Body of pancreas (tissue), 4 donors: ENCODE measurements around the gene OAF. TPM values are rescaled to one million over a fixed set of nuclear protein-coding genes. Genes with fewer than 3 reads are reported as not detected.

Source experiments
- ATAC-seq: fragments of 150-250 bp; one replicate; pipeline ENCODE4 v1.9.1; 2016
- DNase-seq, 4 donors: peaks; one replicate each; pipeline ENCODE4 v3.0.0-alpha.2; 2019
- H3K27ac ChIP-seq, 4 donors: fragments of 200-600 bp; sonication (generic); 1 replicate in 3 of 4; 2 replicates in 1 of 4; pipeline versions ENCODE4 v1.5.1 to v1.6.1; 2016 to 2019; ENCODE audit warnings: mild to moderate bottlenecking in 1 of 4, mixed read lengths in 1 of 4, moderate library complexity in 1 of 4
- H3K27me3 ChIP-seq, 2 donors: fragments of 200-600 bp; sonication (generic); one replicate each; pipeline ENCODE4 v1.6.0; 2016; ENCODE audit warnings: mild to moderate bottlenecking in 1 of 2
- H3K36me3 ChIP-seq, 2 donors: fragments of 200-600 bp; sonication (generic); replicated peaks in 1 of 2; 2 replicates each; pipeline ENCODE4 v1.5.1; 2016; ENCODE audit warnings: low read depth in 2 of 2; ENCODE audit not compliant: insufficient read depth in 1 of 2
- H3K4me1 ChIP-seq: fragments of 200-600 bp; sonication (generic); one replicate; pipeline ENCODE4 v1.6.0; 2016
- H3K4me3 ChIP-seq, 2 donors: fragments of 200-600 bp; sonication (generic); 1 replicate in 1 of 2; 2 replicates in 1 of 2; pipeline ENCODE4 v1.5.1; 2016 to 2019
- H3K9me3 ChIP-seq, 3 donors: fragments of 200-600 bp; sonication (generic); 1 replicate in 2 of 3; 2 replicates in 1 of 3; pipeline ENCODE4 v1.5.1; 2016
- CTCF ChIP-seq, 7 experiments: fragments of 450-650 bp in 4 of 7; fragments of 200-600 bp in 3 of 7; sonication (generic) in 3 of 7; IDR thresholded peaks; one replicate each; pipeline ENCODE4 v1.5.1; 2016 to 2019; ENCODE audit warnings: antibody characterized with exemption in 7 of 7
- POLR2A ChIP-seq, 3 donors: fragments of 450-650 bp; IDR thresholded peaks; one replicate each; pipeline ENCODE4 v1.6.1; 2016; ENCODE audit warnings: antibody characterized with exemption in 3 of 3, mild to moderate bottlenecking in 2 of 3
- WGBS, 2 donors: methylation state at CpG; one replicate each; pipeline ENCODE4 v1.1.5; 2017; 5-methylcytosine and 5-hydroxymethylcytosine counted together
- intact Hi-C: fragments of 100-400 bp; cut with DNase I; formaldehyde crosslinking; loops from one replicate; pipeline ENCODE4 v1.15.1; 2023
- total RNA-seq, 2 donors: library from RNA; depleted of rRNA; stranded (reverse); fragments of >200 nt; gene quantifications; one replicate each; pipeline ENCODE4 v1.1.0, GENCODE V29; 2016

The OAF gene
- total RNA-seq, 2 donors from 2014 or later, result 53.7 to 67.7 TPM

GRCh38 chr11:120240866-120241265 is 30.0 kb downstream of the OAF start:
- H3K4me1 ChIP-seq, result peaks cover 17% of the 10 kb centered on the region
- no peaks in the 10 kb centered on the region for H3K27me3 ChIP-seq
- no peak for ATAC-seq
- no peak for TF ChIP-seq POLR2A (IDR thresholded peaks at IDR 0.05)
- no peak for TF ChIP-seq CTCF (IDR thresholded peaks at IDR 0.05)
- intact Hi-C loops, result no loop called here
- no peak overlapping the region for H3K27ac ChIP-seq
- 93 to 100% methylated on average over 2 of the region's 2 CpGs for WGBS, 2 donors
- H3K36me3 ChIP-seq, result no peaks in the 10 kb centered on the region
- DNase-seq, result no peak
- H3K9me3 ChIP-seq, result no peaks in the 10 kb centered on the region
- H3K4me3 ChIP-seq, result no peak overlapping the region

- TF ChIP-seq POLR2A (IDR thresholded peaks at IDR 0.05), result no peak
- TF ChIP-seq CTCF (IDR thresholded peaks at IDR 0.05), result no peak
- Histone ChIP-seq H3K9me3 (no peaks in the 10 kb centered on the region), H3K4me1 (peaks cover 17% of the 10 kb centered on the region), H3K27ac (no peak overlapping the region), H3K4me3 (no peak overlapping the region), H3K27me3 (no peaks in the 10 kb centered on the region), H3K36me3 (no peaks in the 10 kb centered on the region)
- intact Hi-C loops, result no loop called here
- ATAC-seq (no peak), DNase-seq (no peak)
- WGBS, 2 donors, result 90 to 95% methylated on average over 3 to 7 of the region's 7 CpGs
Observed at GRCh38 chr11:120241277-120241676, 30.4 kb downstream of the OAF start.

GRCh38 chr11:120243221-120243620 is 32.4 kb downstream of the OAF start:
- ATAC-seq, result no peak
- WGBS, 2 donors, result 64 to 82% methylated on average over 3 to 4 of the region's 4 CpGs
- no peaks in the 10 kb centered on the region for H3K27me3 ChIP-seq

GRCh38 chr11:120244476-120245365 is 33.9 kb downstream of the OAF start:
- TF ChIP-seq POLR2A (IDR thresholded peaks at IDR 0.05) (no peak), CTCF (IDR thresholded peaks at IDR 0.05) (no peak)
- ATAC-seq, result no peak
- 55 to 65% methylated on average over 12 to 13 of the region's 13 CpGs for WGBS, 2 donors
- Histone ChIP-seq H3K27ac (no peak overlapping the region), H3K4me1 (peaks cover 14% of the 10 kb centered on the region), H3K9me3 (no peaks in the 10 kb centered on the region), H3K4me3 (no peak overlapping the region), H3K36me3 (no peaks in the 10 kb centered on the region), H3K27me3 (no peaks in the 10 kb centered on the region)
- no peak for DNase-seq
- intact Hi-C loops, result no loop called here

More at GRCh38 chr11:120243221-120243620, 32.4 kb downstream of the OAF start:
- Histone ChIP-seq H3K27ac (no peak overlapping the region), H3K36me3 (no peaks in the 10 kb centered on the region), H3K4me3 (no peak overlapping the region), H3K9me3 (no peaks in the 10 kb centered on the region), H3K4me1 (peaks cover 17% of the 10 kb centered on the region)
- no peak for DNase-seq
- intact Hi-C loops, result no loop called here
- TF ChIP-seq POLR2A (IDR thresholded peaks at IDR 0.05) (no peak), CTCF (IDR thresholded peaks at IDR 0.05) (no peak)

- H3K27ac ChIP-seq, result no peak overlapping the region
- no peak for TF ChIP-seq POLR2A (IDR thresholded peaks at IDR 0.05)
- TF ChIP-seq CTCF (IDR thresholded peaks at IDR 0.05), result no peak
- H3K9me3 ChIP-seq, result no peaks in the 10 kb centered on the region
- H3K4me1 ChIP-seq, result peaks cover 7% of the 10 kb centered on the region
- DNase-seq (no peak), ATAC-seq (no peak)
- no peaks in the 10 kb centered on the region for H3K27me3 ChIP-seq
- intact Hi-C loops, result no loop called here
- no peaks in the 10 kb centered on the region for H3K36me3 ChIP-seq
- H3K4me3 ChIP-seq, result no peak overlapping the region
- WGBS, 2 donors, result 77 to 78% methylated on average over 1 of the region's 1 CpG
Observed at GRCh38 chr11:120245434-120245833, 34.6 kb downstream of the OAF start.
